Activated CD8-positive, alpha-beta T cell treated with anti-CD3 and anti-CD28 coated beads for 36 hours (primary cell): ENCODE data around the gene FKBP9. TPM values are rescaled to one million over a fixed set of nuclear protein-coding genes. Genes with fewer than 3 reads are reported as not detected.
"Not testable (repeated sequence)": the region's sequence is repeated elsewhere in the genome, so short reads cannot be mapped to it uniquely, and the experiment has no call there.

Experiments used
- ATAC-seq: fragments of 200-7000 bp; cut with Tn5 transposase; one replicate; pipeline ENCODE4 v1.10.0; 2021; ENCODE audit warnings: mild to moderate bottlenecking, moderate library complexity
- CTCF ChIA-PET: fragments of 350-600 bp; sonication (Branson Sonifier 250); formaldehyde crosslinking; loops from one replicate; lab custom pipeline; 2021; ENCODE audit warnings: antibody characterized with exemption; lab: Charles Lee
- POLR2A ChIA-PET: fragments of 350-600 bp; sonication (Branson Sonifier 250); formaldehyde crosslinking; loops from one replicate; lab custom pipeline; 2021; ENCODE audit warnings: antibody characterized with exemption; lab: Charles Lee
- DNase-seq: peaks from one replicate; pipeline ENCODE4 v3.0.0-alpha.2; 2020
- H3K27ac Mint-ChIP-seq: one replicate; pipeline ENCODE4 v1.8.0; 2021; ENCODE audit warnings: mild to moderate bottlenecking, mixed read lengths
- H3K27me3 Mint-ChIP-seq: one replicate; pipeline ENCODE4 v1.8.0; 2021; ENCODE audit warnings: mixed read lengths
- H3K36me3 Mint-ChIP-seq: one replicate; pipeline ENCODE4 v1.8.0; 2021; ENCODE audit warnings: low read depth, mixed read lengths
- H3K4me1 Mint-ChIP-seq: one replicate; pipeline ENCODE4 v1.8.0; 2021; ENCODE audit warnings: low read depth, mixed read lengths
- H3K4me3 Mint-ChIP-seq: one replicate; pipeline ENCODE4 v1.8.0; 2021; ENCODE audit warnings: mild to moderate bottlenecking, moderate library complexity, mixed read lengths
- H3K9me3 Mint-ChIP-seq: one replicate; pipeline ENCODE4 v1.8.0; 2021; ENCODE audit warnings: mixed read lengths
- CTCF ChIP-seq: fragments of 200-600 bp; IDR thresholded peaks from one replicate; pipeline ENCODE4 v1.8.0; 2022; ENCODE audit warnings: antibody characterized with exemption, mild to moderate bottlenecking
- intact Hi-C: fragments of 100-400 bp; cut with micrococcal nuclease; formaldehyde crosslinking; loops from one replicate; pipeline ENCODE4 v1.10.0; 2022
- total RNA-seq, 2 experiments: library from RNA; stranded (reverse); gene quantifications; one replicate each; pipeline ENCODE4 v1.2.3, GENCODE V29; 2021

FKBP9 gene
- total RNA-seq, 2 experiments from 2014 or later: 0.47 TPM; not detected in 1

- ATAC-seq (no peak), DNase-seq (no peak)
- H3K4me3 Mint-ChIP-seq: no peak overlapping the region
- peaks cover 14% of the 10 kb centered on the region for H3K9me3 Mint-ChIP-seq
- intact Hi-C loops: no loop called here
- no peaks in the 10 kb centered on the region for H3K4me1 Mint-ChIP-seq
- TF ChIP-seq CTCF: no peak
- H3K27me3 Mint-ChIP-seq: peaks cover 14% of the 10 kb centered on the region
- ChIA-PET CTCF (interaction anchor here (2.4 kb wide), 1 partner anchor 102 kb away, joined by 12 read pairs; no protein-coding TSS in a partner anchor), POLR2A (interaction anchor here (1.1 kb wide), 1 partner anchor 74 kb away, joined by 3 read pairs; no protein-coding TSS in a partner anchor)
- peaks cover 1% of the 10 kb centered on the region for H3K36me3 Mint-ChIP-seq
- no peak overlapping the region for H3K27ac Mint-ChIP-seq
Measured at GRCh38 chr7:32948202-32948601, 9.0 kb upstream of the FKBP9 start.

- ChIA-PET POLR2A (no interaction called here), CTCF (interaction anchor here (1.2 kb wide), 1 partner anchor 9 kb away, joined by 3 read pairs; no protein-coding TSS in a partner anchor)
- intact Hi-C loops: no loop called here
- Mint-ChIP-seq H3K4me1 (peaks cover 2% of the 10 kb centered on the region), H3K9me3 (peaks cover 9% of the 10 kb centered on the region), H3K27me3 (peaks cover 13% of the 10 kb centered on the region), H3K36me3 (no peaks in the 10 kb centered on the region), H3K4me3 (no peak overlapping the region), H3K27ac (no peak overlapping the region)
- no peak for ATAC-seq
- no peak for DNase-seq
- TF ChIP-seq CTCF: no peak
Measured at GRCh38 chr7:32952876-32953275, 4.4 kb upstream of the FKBP9 start.

- POLR2A ChIA-PET: no interaction called here
- no peak for TF ChIP-seq CTCF
- Mint-ChIP-seq H3K4me1 (peaks cover 6% of the 10 kb centered on the region), H3K9me3 (no peaks in the 10 kb centered on the region), H3K4me3 (peak overlapping the region; percentile 61), H3K27me3 (peaks cover 33% of the 10 kb centered on the region), H3K36me3 (no peaks in the 10 kb centered on the region), H3K27ac (no peak overlapping the region)
- ATAC-seq (peak; percentile 34), DNase-seq (no peak)
- intact Hi-C loops: no loop called here
- CTCF ChIA-PET: interaction anchor here (0.7 to 3.0 kb wide), 4 partner anchors 14 to 150 kb away, joined by 3 to 6 read pairs (median 4); no protein-coding TSS in a partner anchor
Measured at GRCh38 chr7:32958046-32959025, 1.1 kb downstream of the FKBP9 start.

GRCh38 chr7:32963880-32964301 is 6.7 kb downstream of the FKBP9 start:
- not testable (repeated sequence) for H3K4me3 Mint-ChIP-seq

GRCh38 chr7:32964461-32965159 is 7.4 kb downstream of the FKBP9 start:
- CTCF ChIA-PET: interaction anchor here (1.4 to 2.1 kb wide), 5 partner anchors 9 to 143 kb away, joined by 3 to 12 read pairs (median 4); no protein-coding TSS in a partner anchor
- POLR2A ChIA-PET: not testable (repeated sequence)
- ATAC-seq: peak; percentile 96

More at GRCh38 chr7:32963880-32964301, 6.7 kb downstream of the FKBP9 start:
- H3K36me3 Mint-ChIP-seq, DNase-seq, ATAC-seq, H3K9me3 Mint-ChIP-seq, H3K4me1 Mint-ChIP-seq, intact Hi-C loops, POLR2A ChIA-PET, H3K27ac Mint-ChIP-seq: not testable (repeated sequence)
- peaks cover 20% of the 10 kb centered on the region for H3K27me3 Mint-ChIP-seq
- CTCF ChIA-PET: interaction anchor here (1.4 to 2.1 kb wide), 5 partner anchors 8 to 144 kb away, joined by 3 to 12 read pairs (median 4); no protein-coding TSS in a partner anchor

GRCh38 chr7:32966489-32967267 is 9.4 kb downstream of the FKBP9 start:
- H3K27ac Mint-ChIP-seq, CTCF ChIA-PET, ATAC-seq, H3K27me3 Mint-ChIP-seq, H3K4me1 Mint-ChIP-seq, H3K9me3 Mint-ChIP-seq, intact Hi-C loops, DNase-seq, H3K36me3 Mint-ChIP-seq, POLR2A ChIA-PET, H3K4me3 Mint-ChIP-seq: not testable (repeated sequence)

More at GRCh38 chr7:32964461-32965159, 7.4 kb downstream of the FKBP9 start:
- DNase-seq: peak; percentile 31
- H3K9me3 Mint-ChIP-seq, H3K36me3 Mint-ChIP-seq, H3K4me1 Mint-ChIP-seq, H3K27ac Mint-ChIP-seq, H3K4me3 Mint-ChIP-seq, intact Hi-C loops: not testable (repeated sequence)
- TF ChIP-seq CTCF: peak; percentile 38
- H3K27me3 Mint-ChIP-seq: peaks cover 17% of the 10 kb centered on the region

GRCh38 chr7:32967268-32967582 is 10.0 kb downstream of the FKBP9 start:
- H3K4me1 Mint-ChIP-seq, ATAC-seq, DNase-seq, CTCF ChIA-PET, H3K9me3 Mint-ChIP-seq, H3K4me3 Mint-ChIP-seq, intact Hi-C loops, H3K36me3 Mint-ChIP-seq, H3K27ac Mint-ChIP-seq, H3K27me3 Mint-ChIP-seq, POLR2A ChIA-PET: not testable (repeated sequence)
